ENCODE results near the gene PGAM1. TPM values are rescaled to one million over a fixed set of nuclear protein-coding genes. Genes with fewer than 3 reads are reported as not detected.

The PGAM1 gene
- total and polyA plus RNA-seq, 2 of the 4 experiments (the other 2 are of a cell fraction): 686 to 841 TPM

DNA sequence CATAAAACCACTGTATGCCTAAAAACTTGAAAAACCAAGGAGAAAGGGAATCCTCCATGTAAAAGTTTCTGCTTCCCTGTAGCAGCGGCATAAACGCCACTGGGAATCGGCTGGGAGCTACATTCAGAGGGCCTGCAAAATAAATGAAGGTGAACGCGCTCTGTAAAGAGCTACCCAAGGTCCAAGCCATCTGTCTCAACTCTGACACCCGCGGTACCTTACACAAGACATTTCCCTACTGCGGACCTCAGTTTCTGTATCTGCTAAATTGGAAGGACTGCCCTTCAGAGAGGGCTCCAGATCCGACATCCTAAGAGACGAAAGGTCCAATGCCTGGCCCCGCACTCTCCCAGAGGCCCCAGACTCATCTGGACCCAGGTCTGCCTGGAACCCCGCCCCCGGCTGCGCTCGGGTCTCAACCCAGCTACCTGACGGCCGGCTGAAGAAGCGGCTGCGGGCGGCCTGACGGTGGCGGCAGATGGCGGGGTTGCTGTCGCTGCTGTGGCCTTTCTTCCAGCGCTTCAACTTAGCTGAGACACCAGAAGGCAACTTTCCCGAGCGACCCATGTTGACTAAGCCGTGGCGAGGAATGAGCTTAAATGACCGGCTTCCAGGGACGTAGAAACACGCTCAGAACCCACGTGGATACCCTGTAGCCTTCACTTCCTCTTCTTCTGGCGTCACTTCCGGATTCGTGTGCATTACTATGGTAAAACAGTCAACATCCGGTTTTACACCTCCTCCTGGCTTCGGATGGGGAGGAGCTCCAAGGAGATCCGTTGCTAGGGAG is 25.1 kb upstream of the PGAM1 start, which contains the start of gene RRP12:
Gene RRP12 (minus strand): TSS at position 676 of the 790 bp plus-strand sequence. CDS start 109 bp downstream, at position 567.
- Histone ChIP-seq H4K8ac (ENCODE audit: low read depth in 2 of 2, low read length in 2 of 2) (peak within 1 kb of the TSS; percentile 55 to 97), H4K20me1 (ENCODE audit: insufficient read depth, low read length) (no peaks in the 10 kb centered on the region), H3K9me3 (ENCODE audit: control insufficient read depth, insufficient read depth, low read length) (no peaks in the 10 kb centered on the region), H3K23ac (ENCODE audit: low read depth, low read length) (peak within 1 kb of the TSS; percentile 69; the same call in 1 of the 2 replicates), H4K5ac (ENCODE audit: low read depth, low read length) (peak within 1 kb of the TSS; percentile 35), H3K4me2 (ENCODE audit: low read depth, low read length) (peak within 1 kb of the TSS; percentile 87), H3K4ac (ENCODE audit: low read depth, low read length) (peak within 1 kb of the TSS; percentile 83), H3K27ac (ENCODE audit: insufficient read depth, low read length) (peak within 1 kb of the TSS; percentile 14), H3K56ac (ENCODE audit: extremely low read depth, insufficient read depth, low read length) (peak within 1 kb of the TSS; percentile 16; the same call in 1 of the 2 replicates), H2BK15ac (ENCODE audit: low read depth, low read length) (no peak within 1 kb of the TSS), H2AFZ (replicated peaks; ENCODE audit: low read length, poor library complexity) (peak within 1 kb of the TSS; percentile 97), H3K9ac (ENCODE audit: low read depth, low read length) (peak within 1 kb of the TSS; percentile 45), H2AK9ac (replicated peaks; ENCODE audit: low read depth, low read length, poor library complexity) (peak within 1 kb of the TSS; percentile 80), H3K27me3 (ENCODE audit: control insufficient read depth, insufficient read depth, low read length) (no peaks in the 10 kb centered on the region), H3K4me1 (ENCODE audit: control insufficient read depth, insufficient read depth, low read length) (peaks cover 3% of the 10 kb centered on the region; the same call in 1 of the 2 replicates), H3K18ac (ENCODE audit: low read depth, low read length) (no peak within 1 kb of the TSS), H2BK5ac (ENCODE audit: low read depth, low read length, poor library complexity, severe bottlenecking) (no peak within 1 kb of the TSS), H3K14ac (replicated peaks; ENCODE audit: low read depth, low read length) (no peak within 1 kb of the TSS), H3K9me1 (ENCODE audit: insufficient read depth, low read length) (no peaks in the 10 kb centered on the region), H4K91ac (ENCODE audit: insufficient read depth, low read depth, low read length) (0 out of 2 replicates have a peak within 1 kb of the TSS, but pooled peaks have one; percentile 10), H2BK20ac (ENCODE audit: low read depth, low read length) (no peak within 1 kb of the TSS), H3K4me3 (ENCODE audit: insufficient read depth, low read depth, low read length) (peak within 1 kb of the TSS; percentile 58), H3K79me1 (ENCODE audit: low read depth in 1 of 2, low read length in 2 of 2) (peaks cover 0 to 15% of the 10 kb centered on the region in 2 experiments; a peak in 3 of 4 replicates), H3K36me3 (ENCODE audit: control insufficient read depth, insufficient read depth, low read length) (peaks cover 5% of the 10 kb centered on the region), H2BK120ac (ENCODE audit: low read depth, low read length) (no peak within 1 kb of the TSS; the same call in 1 of the 2 replicates), H2AK5ac (ENCODE audit: low read depth, low read length) (0 out of 2 replicates have a peak within 1 kb of the TSS, but pooled peaks have one; percentile 59)
- ATAC-seq (ENCODE audit: low read depth) (peak; percentile 89), DNase-seq (peak; percentile 98)
- ChIA-PET CTCF (interaction anchor here (0.6 kb wide), 1 partner anchor 173 kb away, joined by 3 read pairs; no protein-coding TSS in a partner anchor), POLR2A (ENCODE audit: unreplicated experiment) (interaction anchor here (0.6 to 1.4 kb wide), 4 partner anchors 10 to 1874 kb away, joined by 3 to 16 read pairs (median 5); partner anchors contain the start of gene ANKRD2)
- 1% methylated on average over 16 of the region's 39 CpGs; no CpG with 5 or more reads in 1 of the 2 experiments for WGBS, 2 experiments (ENCODE audit: extremely low coverage in 2 of 2, insufficient read length in 1 of 2)
- TSS peak; percentile 85 for BruUV-seq (replicated peaks)
- dilution Hi-C loops (cut with HindIII; ENCODE audit: low sequenced_read_pairs, unreplicated experiment) (no loop called here), in situ Hi-C loops (cut with MboI; ENCODE audit: low sequenced_read_pairs) (no loop called here), intact Hi-C loops (cut with micrococcal nuclease) (no loop called here)
- TF ChIP-seq MAZ (IDR thresholded peaks at IDR 0.05; ENCODE audit: borderline replicate concordance, low read depth, low read length) (peak; percentile 31; the same call in 1 of the 2 replicates), MXI1 (IDR thresholded peaks at IDR 0.05; ENCODE audit: borderline replicate concordance, low read depth, low read length) (peak; percentile 100), CTCF (conservative IDR thresholded peaks at IDR 0.05; ENCODE audit: low read depth, low read length) (peak; percentile 16; the same call in 1 of the 2 replicates), POLR2A (IDR thresholded peaks at IDR 0.05; ENCODE audit: low read depth, low read length) (peak; percentile 98), FOS (IDR thresholded peaks at IDR 0.05; ENCODE audit: low read depth, low read length) (no peak)
- TF ChIP-seq, protein P1, sequence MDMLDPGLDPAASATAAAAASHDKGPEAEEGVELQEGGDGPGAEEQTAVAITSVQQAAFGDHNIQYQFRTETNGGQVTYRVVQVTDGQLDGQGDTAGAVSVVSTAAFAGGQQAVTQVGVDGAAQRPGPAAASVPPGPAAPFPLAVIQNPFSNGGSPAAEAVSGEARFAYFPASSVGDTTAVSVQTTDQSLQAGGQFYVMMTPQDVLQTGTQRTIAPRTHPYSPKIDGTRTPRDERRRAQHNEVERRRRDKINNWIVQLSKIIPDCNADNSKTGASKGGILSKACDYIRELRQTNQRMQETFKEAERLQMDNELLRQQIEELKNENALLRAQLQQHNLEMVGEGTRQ (IDR thresholded peaks at IDR 0.05; ENCODE audit: low read depth, low read length): peak; percentile 84
- TF ChIP-seq, protein P2, sequence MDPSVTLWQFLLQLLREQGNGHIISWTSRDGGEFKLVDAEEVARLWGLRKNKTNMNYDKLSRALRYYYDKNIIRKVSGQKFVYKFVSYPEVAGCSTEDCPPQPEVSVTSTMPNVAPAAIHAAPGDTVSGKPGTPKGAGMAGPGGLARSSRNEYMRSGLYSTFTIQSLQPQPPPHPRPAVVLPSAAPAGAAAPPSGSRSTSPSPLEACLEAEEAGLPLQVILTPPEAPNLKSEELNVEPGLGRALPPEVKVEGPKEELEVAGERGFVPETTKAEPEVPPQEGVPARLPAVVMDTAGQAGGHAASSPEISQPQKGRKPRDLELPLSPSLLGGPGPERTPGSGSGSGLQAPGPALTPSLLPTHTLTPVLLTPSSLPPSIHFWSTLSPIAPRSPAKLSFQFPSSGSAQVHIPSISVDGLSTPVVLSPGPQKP (IDR thresholded peaks at IDR 0.05; ENCODE audit: borderline replicate concordance, low read depth, low read length): no peak
